ENCODE results near the gene SOHLH2.

DNA sequence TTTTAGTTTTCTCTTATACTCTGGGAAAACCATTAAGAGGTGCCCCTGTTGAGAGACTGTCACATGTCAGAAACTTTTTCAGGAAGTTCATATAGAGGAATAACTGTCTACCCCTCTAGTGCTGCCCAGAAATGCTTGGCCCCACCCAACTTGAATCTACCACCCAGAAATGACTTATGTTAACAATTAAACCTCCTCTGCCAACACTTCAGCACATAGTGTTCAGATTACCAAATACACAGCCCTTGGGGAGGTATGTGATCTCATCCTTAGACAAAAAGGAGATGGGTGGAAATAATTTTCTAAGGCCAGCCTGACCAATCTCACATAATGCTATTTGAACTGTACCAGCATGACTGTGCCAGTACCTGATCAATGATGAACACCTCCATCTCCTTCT is 47.6 kb upstream of the SOHLH2 start:
- TF ChIP-seq, protein P1, sequence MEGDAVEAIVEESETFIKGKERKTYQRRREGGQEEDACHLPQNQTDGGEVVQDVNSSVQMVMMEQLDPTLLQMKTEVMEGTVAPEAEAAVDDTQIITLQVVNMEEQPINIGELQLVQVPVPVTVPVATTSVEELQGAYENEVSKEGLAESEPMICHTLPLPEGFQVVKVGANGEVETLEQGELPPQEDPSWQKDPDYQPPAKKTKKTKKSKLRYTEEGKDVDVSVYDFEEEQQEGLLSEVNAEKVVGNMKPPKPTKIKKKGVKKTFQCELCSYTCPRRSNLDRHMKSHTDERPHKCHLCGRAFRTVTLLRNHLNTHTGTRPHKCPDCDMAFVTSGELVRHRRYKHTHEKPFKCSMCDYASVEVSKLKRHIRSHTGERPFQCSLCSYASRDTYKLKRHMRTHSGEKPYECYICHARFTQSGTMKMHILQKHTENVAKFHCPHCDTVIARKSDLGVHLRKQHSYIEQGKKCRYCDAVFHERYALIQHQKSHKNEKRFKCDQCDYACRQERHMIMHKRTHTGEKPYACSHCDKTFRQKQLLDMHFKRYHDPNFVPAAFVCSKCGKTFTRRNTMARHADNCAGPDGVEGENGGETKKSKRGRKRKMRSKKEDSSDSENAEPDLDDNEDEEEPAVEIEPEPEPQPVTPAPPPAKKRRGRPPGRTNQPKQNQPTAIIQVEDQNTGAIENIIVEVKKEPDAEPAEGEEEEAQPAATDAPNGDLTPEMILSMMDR (IDR thresholded peaks at IDR 0.05) = no peak
- TF ChIP-seq POLR2A (IDR thresholded peaks at IDR 0.05) = no peak
